ENCODE results near the gene TBC1D10A.

- no peak for TF ChIP-seq POLR2AphosphoS5 (IDR thresholded peaks at IDR 0.05)
- TF ChIP-seq EP300 (IDR thresholded peaks at IDR 0.05), result no peak
Observed at GRCh38 chr22:30285176-30285845, 41.4 kb downstream of the TBC1D10A start.
